Osteoblast (primary cell): ENCODE results near the gene KRT6A. TPM values are rescaled to one million over a fixed set of nuclear protein-coding genes. Genes with fewer than 3 reads are reported as not detected.

Source experiments
- DNase-seq: peaks from one replicate; pipeline ENCODE4 v3.0.0; 2011; ENCODE audit warnings: low spot score, mixed read lengths; ENCODE audit not compliant: insufficient read length; ENCODE audit errors: missing footprints
- H2AFZ ChIP-seq: 2 replicates; pipeline ENCODE4 v1.6.0; 2011; ENCODE audit warnings: mild to moderate bottlenecking, low read length
- H3K27ac ChIP-seq: 2 replicates; pipeline ENCODE4 v1.5.1; 2011; ENCODE audit warnings: mild to moderate bottlenecking, low read depth, low read length, moderate library complexity
- H3K27me3 ChIP-seq: 2 replicates; pipeline ENCODE4 v1.6.0; 2012; ENCODE audit warnings: mild to moderate bottlenecking, control low read depth, inconsistent platforms, low read length, moderate library complexity; ENCODE audit not compliant: insufficient read depth
- H3K36me3 ChIP-seq: 2 replicates; pipeline ENCODE4 v1.5.1; 2011; ENCODE audit warnings: mild to moderate bottlenecking, low read length, control low read depth, moderate library complexity; ENCODE audit not compliant: insufficient read depth
- H3K4me1 ChIP-seq: 2 replicates; pipeline ENCODE4 v1.5.1; 2011; ENCODE audit warnings: mild to moderate bottlenecking, low read length, control low read depth, moderate library complexity; ENCODE audit not compliant: insufficient read depth
- H3K4me2 ChIP-seq: 2 replicates; pipeline ENCODE4 v1.6.0; 2011; ENCODE audit warnings: mild to moderate bottlenecking, low read length; ENCODE audit not compliant: insufficient read depth
- H3K4me3 ChIP-seq: fragments of 200-600 bp; sonication (generic); 3 replicates; pipeline ENCODE4 v1.5.1; 2012; ENCODE audit warnings: mild to moderate bottlenecking, low read length, inconsistent platforms; ENCODE audit not compliant: insufficient read depth
- H3K79me2 ChIP-seq: 2 replicates; pipeline ENCODE4 v1.6.0; 2012; ENCODE audit warnings: mild to moderate bottlenecking, low read length, control low read depth, inconsistent platforms; ENCODE audit not compliant: insufficient read depth
- H3K9me3 ChIP-seq: 2 replicates; pipeline ENCODE4 v1.5.1; 2011; ENCODE audit warnings: low read depth, low read length, control low read depth
- H4K20me1 ChIP-seq: 2 replicates; pipeline ENCODE4 v1.6.0; 2012; ENCODE audit warnings: mild to moderate bottlenecking, low read length, control low read depth; ENCODE audit not compliant: insufficient read depth
- total RNA-seq: library from RNA; depleted of rRNA; stranded (reverse); fragments of >200 nt; gene quantifications from 2 replicates; pipeline ENCODE4 v1.2.3, GENCODE V29; 2012
- TF ChIP-seq, protein P1 (sequence below): IDR thresholded peaks from 2 replicates; pipeline ENCODE4 v1.5.1; 2011; ENCODE audit warnings: mild to moderate bottlenecking, low read depth, low read length, moderate library complexity; ENCODE audit errors: extremely low read depth

Gene KRT6A
- total RNA-seq, 1 donor = 0.72 TPM

DNA sequence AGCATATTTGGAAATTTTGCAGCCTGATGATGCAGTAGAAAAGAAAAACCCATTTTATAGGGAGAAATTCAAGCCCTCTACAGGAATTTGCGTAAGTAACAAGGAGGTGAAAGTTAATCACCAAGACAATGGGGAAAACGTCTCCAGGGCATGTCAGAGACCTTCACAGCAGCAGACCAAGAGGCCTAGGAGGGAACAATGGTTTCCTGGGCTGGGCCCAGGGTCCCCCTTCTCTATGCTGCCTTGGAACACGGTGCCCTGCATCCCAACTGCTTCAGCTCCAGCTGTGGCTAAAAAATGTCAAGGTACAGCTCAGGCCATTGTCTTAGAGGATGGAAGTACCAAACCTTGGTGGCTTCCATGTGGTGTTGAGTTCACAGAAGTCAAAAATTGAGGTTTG is 13.0 kb downstream of the KRT6A start:
- Histone ChIP-seq H3K4me1 (no peaks in the 10 kb centered on the region), H4K20me1 (no peaks in the 10 kb centered on the region), H3K9me3 (no peaks in the 10 kb centered on the region), H3K27ac (no peak overlapping the region), H3K4me3 (no peak overlapping the region), H3K36me3 (no peaks in the 10 kb centered on the region), H3K4me2 (no peak overlapping the region), H3K79me2 (no peaks in the 10 kb centered on the region), H3K27me3 (peaks cover 30% of the 10 kb centered on the region), H2AFZ (no peak overlapping the region)
- no peak for DNase-seq
- TF ChIP-seq, protein P1, sequence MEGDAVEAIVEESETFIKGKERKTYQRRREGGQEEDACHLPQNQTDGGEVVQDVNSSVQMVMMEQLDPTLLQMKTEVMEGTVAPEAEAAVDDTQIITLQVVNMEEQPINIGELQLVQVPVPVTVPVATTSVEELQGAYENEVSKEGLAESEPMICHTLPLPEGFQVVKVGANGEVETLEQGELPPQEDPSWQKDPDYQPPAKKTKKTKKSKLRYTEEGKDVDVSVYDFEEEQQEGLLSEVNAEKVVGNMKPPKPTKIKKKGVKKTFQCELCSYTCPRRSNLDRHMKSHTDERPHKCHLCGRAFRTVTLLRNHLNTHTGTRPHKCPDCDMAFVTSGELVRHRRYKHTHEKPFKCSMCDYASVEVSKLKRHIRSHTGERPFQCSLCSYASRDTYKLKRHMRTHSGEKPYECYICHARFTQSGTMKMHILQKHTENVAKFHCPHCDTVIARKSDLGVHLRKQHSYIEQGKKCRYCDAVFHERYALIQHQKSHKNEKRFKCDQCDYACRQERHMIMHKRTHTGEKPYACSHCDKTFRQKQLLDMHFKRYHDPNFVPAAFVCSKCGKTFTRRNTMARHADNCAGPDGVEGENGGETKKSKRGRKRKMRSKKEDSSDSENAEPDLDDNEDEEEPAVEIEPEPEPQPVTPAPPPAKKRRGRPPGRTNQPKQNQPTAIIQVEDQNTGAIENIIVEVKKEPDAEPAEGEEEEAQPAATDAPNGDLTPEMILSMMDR = no peak

DNA sequence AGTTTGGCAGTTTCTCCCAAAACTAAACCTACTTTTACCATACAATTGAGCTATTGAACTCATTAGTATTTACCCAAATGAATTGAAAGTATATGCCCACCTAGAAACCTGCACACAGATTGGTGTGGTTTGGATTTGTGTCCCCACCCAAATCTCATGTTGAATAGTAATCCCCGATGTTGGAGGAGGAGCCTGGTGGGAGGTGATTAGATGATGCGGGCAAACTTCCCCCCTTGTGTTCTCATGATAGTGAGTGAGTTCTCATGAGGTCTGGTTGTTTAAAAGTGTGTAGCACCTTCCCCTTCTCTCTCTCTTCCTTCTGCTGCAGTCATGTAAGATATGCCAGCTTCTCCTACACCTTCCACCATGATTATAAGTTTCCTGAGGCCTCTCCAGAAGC is 15.4 kb downstream of the KRT6A start:
- H3K9me3 ChIP-seq = no peaks in the 10 kb centered on the region
- H3K36me3 ChIP-seq = no peaks in the 10 kb centered on the region
- H3K27ac ChIP-seq = no peak overlapping the region
- H2AFZ ChIP-seq = no peak overlapping the region
- no peak overlapping the region for H3K4me2 ChIP-seq
- no peak overlapping the region for H3K4me3 ChIP-seq
- DNase-seq = no peak
- peaks cover 23% of the 10 kb centered on the region for H3K27me3 ChIP-seq
- TF ChIP-seq, protein P1 = no peak
- H4K20me1 ChIP-seq = no peaks in the 10 kb centered on the region
- H3K79me2 ChIP-seq = no peaks in the 10 kb centered on the region
- H3K4me1 ChIP-seq = no peaks in the 10 kb centered on the region

DNA sequence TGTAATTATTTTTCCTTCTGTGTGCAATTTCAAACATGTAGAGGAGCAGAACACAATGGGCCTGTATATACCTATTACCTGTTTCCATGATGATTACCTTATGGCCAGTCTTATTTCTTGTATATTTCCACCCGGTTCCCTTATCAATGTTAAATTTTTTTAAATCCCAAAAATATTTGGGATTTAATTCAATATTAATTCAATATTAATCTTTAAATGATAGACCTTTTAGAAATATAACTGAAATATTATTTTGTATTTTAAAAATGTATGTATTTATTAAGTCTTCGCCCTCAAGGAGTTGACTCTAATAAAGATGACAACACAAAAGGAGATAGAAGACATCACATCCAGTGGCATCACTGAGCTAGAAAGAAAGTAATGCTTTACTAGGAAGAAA is 18.8 kb downstream of the KRT6A start:
- no peak overlapping the region for H3K4me3 ChIP-seq
- no peaks in the 10 kb centered on the region for H3K79me2 ChIP-seq
- H3K27ac ChIP-seq = no peak overlapping the region
- H4K20me1 ChIP-seq = no peaks in the 10 kb centered on the region
- peaks cover 4% of the 10 kb centered on the region for H3K27me3 ChIP-seq
- H3K9me3 ChIP-seq = no peaks in the 10 kb centered on the region
- no peak for DNase-seq
- no peaks in the 10 kb centered on the region for H3K36me3 ChIP-seq
- no peak overlapping the region for H2AFZ ChIP-seq
- TF ChIP-seq, protein P1 = no peak
- no peaks in the 10 kb centered on the region for H3K4me1 ChIP-seq
- H3K4me2 ChIP-seq = no peak overlapping the region

DNA sequence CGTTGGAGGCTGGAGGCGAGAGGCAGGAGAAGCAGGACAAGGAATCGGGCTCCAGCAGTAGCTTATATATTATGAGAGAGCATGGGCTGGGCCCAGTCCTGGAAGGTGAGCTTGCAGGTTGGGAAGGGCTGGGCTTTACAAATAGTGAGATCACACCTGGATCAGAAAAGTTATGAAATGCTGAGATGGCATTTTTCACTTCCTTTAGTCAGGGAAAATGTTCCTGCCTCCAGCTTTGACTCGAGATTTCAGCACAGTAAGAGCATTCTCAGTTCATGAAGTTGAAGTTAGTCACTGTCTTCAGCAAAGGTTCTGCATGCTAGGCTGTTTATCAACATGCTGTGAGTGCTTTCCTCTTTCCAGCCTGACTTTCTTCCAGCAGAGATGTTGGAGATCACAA is 19.3 kb downstream of the KRT6A start, which contains the start of gene KRT6C:
KRT6C (minus strand) TSS at position 38 of the 400 bp plus-strand sequence. CDS start 68 bp downstream, outside the sequence.
- TF ChIP-seq, protein P1 = no peak

More for the DNA sequence above, 19.3 kb downstream of the KRT6A start, which contains the start of gene KRT6C:
- no peak within 1 kb of the TSS for H3K4me3 ChIP-seq
- no peak within 1 kb of the TSS for H2AFZ ChIP-seq
- H3K27ac ChIP-seq = no peak within 1 kb of the TSS
- no peaks in the 10 kb centered on the region for H4K20me1 ChIP-seq
- H3K4me1 ChIP-seq = no peaks in the 10 kb centered on the region
- no peaks in the 10 kb centered on the region for H3K79me2 ChIP-seq
- no peaks in the 10 kb centered on the region for H3K36me3 ChIP-seq
- H3K27me3 ChIP-seq = peaks cover 4% of the 10 kb centered on the region
- no peak within 1 kb of the TSS for H3K4me2 ChIP-seq
- no peaks in the 10 kb centered on the region for H3K9me3 ChIP-seq
- no peak for DNase-seq
